ENCODE results near the gene FAM111B. TPM values are rescaled to one million over a fixed set of nuclear protein-coding genes. Genes with fewer than 3 reads are reported as not detected.
A peak's percentile ranks its signal among the peaks of the same experiment; 100 is the strongest.
"Not testable (repeated sequence)": the region's sequence is repeated elsewhere in the genome, so short reads cannot be mapped to it uniquely, and the experiment has no call there.

The FAM111B gene
- polyA plus RNA-seq (2013, experiment 1 of 2) = 28.7 TPM
- polyA plus RNA-seq (2013, experiment 2 of 2) = 22.1 TPM

- Histone ChIP-seq H3K9me3 (ENCODE audit: insufficient read depth, low read depth, low read length) (no peaks in the 10 kb centered on the region), H3K9ac (ENCODE audit: low read depth, low read length) (peak within 1 kb of the TSS; percentile 86), H3K36me3 (ENCODE audit: insufficient read depth, low read length) (peaks cover 28% of the 10 kb centered on the region), H3K4me1 (ENCODE audit: insufficient read depth, low read length) (peaks cover 6% of the 10 kb centered on the region; the same call in 1 of the 2 replicates), H3K27ac (ENCODE audit: low read depth, low read length) (peak within 1 kb of the TSS; percentile 58), H3K27me3 (ENCODE audit: insufficient read depth, low read length) (peaks cover 38% of the 10 kb centered on the region), H3K4me3 (ENCODE audit: low read length) (peak within 1 kb of the TSS; percentile 63)
- under 1% methylated on average over 64 of the region's 64 CpGs for WGBS
These were observed at the start of gene FAM111B for GRCh38 chr11:59106363-59107336. TSS of gene FAM111B (plus strand) at chr11:59107237. CDS start at chr11:59109626, 2,389 bp downstream.

GRCh38 chr11:59058120-59059033, 48.7 kb upstream of the FAM111B start:
- Histone ChIP-seq H3K9ac (ENCODE audit: low read depth, low read length) (0 out of 2 replicates have a peak overlapping the region, but pooled peaks have one; percentile 45), H3K4me3 (ENCODE audit: low read length) (peak overlapping the region; percentile 61)
- 12% methylated on average over 24 of the region's 27 CpGs for WGBS
- H3K27me3 ChIP-seq (ENCODE audit: insufficient read depth, low read length); H3K36me3 ChIP-seq (ENCODE audit: insufficient read depth, low read length); H3K9me3 ChIP-seq (ENCODE audit: insufficient read depth, low read depth, low read length); H3K4me1 ChIP-seq (ENCODE audit: insufficient read depth, low read length); H3K27ac ChIP-seq (ENCODE audit: low read depth, low read length): not testable (repeated sequence)

GRCh38 chr11:59060096-59060495, 46.9 kb upstream of the FAM111B start:
- not testable (repeated sequence) for H3K36me3 ChIP-seq (ENCODE audit: insufficient read depth, low read length); H3K9ac ChIP-seq (ENCODE audit: low read depth, low read length); H3K4me1 ChIP-seq (ENCODE audit: insufficient read depth, low read length); H3K27me3 ChIP-seq (ENCODE audit: insufficient read depth, low read length); H3K4me3 ChIP-seq (ENCODE audit: low read length); H3K27ac ChIP-seq (ENCODE audit: low read depth, low read length); H3K9me3 ChIP-seq (ENCODE audit: insufficient read depth, low read depth, low read length)
- 95% methylated on average over 3 of the region's 3 CpGs for WGBS

- Histone ChIP-seq H3K36me3 (ENCODE audit: insufficient read depth, low read length) (no peaks in the 10 kb centered on the region), H3K27ac (ENCODE audit: low read depth, low read length) (no peak overlapping the region), H3K9ac (ENCODE audit: low read depth, low read length) (no peak overlapping the region), H3K4me1 (ENCODE audit: insufficient read depth, low read length) (no peaks in the 10 kb centered on the region), H3K4me3 (ENCODE audit: low read length) (no peak overlapping the region), H3K27me3 (ENCODE audit: insufficient read depth, low read length) (no peaks in the 10 kb centered on the region), H3K9me3 (ENCODE audit: insufficient read depth, low read depth, low read length) (no peaks in the 10 kb centered on the region)
- WGBS = 95% methylated on average over 56 of the region's 56 CpGs
These were observed 44.2 kb upstream of the FAM111B start for GRCh38 chr11:59062602-59063529.

GRCh38 chr11:59063996-59064727, 42.9 kb upstream of the FAM111B start:
- not testable (repeated sequence) for H3K27ac ChIP-seq (ENCODE audit: low read depth, low read length); H3K36me3 ChIP-seq (ENCODE audit: insufficient read depth, low read length); H3K9ac ChIP-seq (ENCODE audit: low read depth, low read length); H3K4me1 ChIP-seq (ENCODE audit: insufficient read depth, low read length); H3K9me3 ChIP-seq (ENCODE audit: insufficient read depth, low read depth, low read length); H3K4me3 ChIP-seq (ENCODE audit: low read length); H3K27me3 ChIP-seq (ENCODE audit: insufficient read depth, low read length)
- WGBS = 87% methylated on average over 14 of the region's 14 CpGs

GRCh38 chr11:59069087-59069486, 38.0 kb upstream of the FAM111B start:
- no CpG with 5 or more reads among the region's 1 CpG for WGBS

GRCh38 chr11:59076876-59077571, 30.0 kb upstream of the FAM111B start:
- no peak overlapping the region for H3K9ac ChIP-seq (ENCODE audit: low read depth, low read length)
- H3K4me3 ChIP-seq (ENCODE audit: low read length) = no peak overlapping the region
- no peaks in the 10 kb centered on the region for H3K27me3 ChIP-seq (ENCODE audit: insufficient read depth, low read length)
- H3K27ac ChIP-seq (ENCODE audit: low read depth, low read length) = no peak overlapping the region
- H3K36me3 ChIP-seq (ENCODE audit: insufficient read depth, low read length) = no peaks in the 10 kb centered on the region
- H3K4me1 ChIP-seq (ENCODE audit: insufficient read depth, low read length) = no peaks in the 10 kb centered on the region
- WGBS = 95% methylated on average over 7 of the region's 8 CpGs
- H3K9me3 ChIP-seq (ENCODE audit: insufficient read depth, low read depth, low read length) = no peaks in the 10 kb centered on the region

More at GRCh38 chr11:59069087-59069486, 38.0 kb upstream of the FAM111B start:
- H3K27ac ChIP-seq (ENCODE audit: low read depth, low read length) = no peak overlapping the region
- no peaks in the 10 kb centered on the region for H3K27me3 ChIP-seq (ENCODE audit: insufficient read depth, low read length)
- H3K9ac ChIP-seq (ENCODE audit: low read depth, low read length) = no peak overlapping the region
- H3K4me1 ChIP-seq (ENCODE audit: insufficient read depth, low read length) = no peaks in the 10 kb centered on the region
- no peaks in the 10 kb centered on the region for H3K9me3 ChIP-seq (ENCODE audit: insufficient read depth, low read depth, low read length)
- no peaks in the 10 kb centered on the region for H3K36me3 ChIP-seq (ENCODE audit: insufficient read depth, low read length)
- H3K4me3 ChIP-seq (ENCODE audit: low read length) = no peak overlapping the region

- Histone ChIP-seq H3K36me3 (ENCODE audit: insufficient read depth, low read length) (no peaks in the 10 kb centered on the region), H3K9me3 (ENCODE audit: insufficient read depth, low read depth, low read length) (no peaks in the 10 kb centered on the region), H3K4me1 (ENCODE audit: insufficient read depth, low read length) (no peaks in the 10 kb centered on the region), H3K9ac (ENCODE audit: low read depth, low read length) (no peak overlapping the region), H3K27ac (ENCODE audit: low read depth, low read length) (no peak overlapping the region), H3K4me3 (ENCODE audit: low read length) (no peak overlapping the region), H3K27me3 (ENCODE audit: insufficient read depth, low read length) (no peaks in the 10 kb centered on the region)
- 96% methylated on average over 2 of the region's 2 CpGs for WGBS
These were observed 28.6 kb upstream of the FAM111B start for GRCh38 chr11:59078435-59078834.

- no peak overlapping the region for H3K4me3 ChIP-seq (ENCODE audit: low read length)
- no peak overlapping the region for H3K27ac ChIP-seq (ENCODE audit: low read depth, low read length)
- WGBS = 84% methylated on average over 1 of the region's 1 CpG
- H3K36me3 ChIP-seq (ENCODE audit: insufficient read depth, low read length) = no peaks in the 10 kb centered on the region
- no peaks in the 10 kb centered on the region for H3K9me3 ChIP-seq (ENCODE audit: insufficient read depth, low read depth, low read length)
- no peak overlapping the region for H3K9ac ChIP-seq (ENCODE audit: low read depth, low read length)
- H3K27me3 ChIP-seq (ENCODE audit: insufficient read depth, low read length) = no peaks in the 10 kb centered on the region
- no peaks in the 10 kb centered on the region for H3K4me1 ChIP-seq (ENCODE audit: insufficient read depth, low read length)
These were observed 28.0 kb upstream of the FAM111B start for GRCh38 chr11:59079086-59079485.
